Measurements from ENCODE around the gene TNKS1BP1. TPM values are rescaled to one million over a fixed set of nuclear protein-coding genes. Genes with fewer than 3 reads are reported as not detected.
A peak's percentile ranks its signal among the peaks of the same experiment; 100 is the strongest.

TNKS1BP1 gene
- total RNA-seq, 4 donors from 2014 or later, result 52.3 to 106 (median 85.2) TPM

DNA sequence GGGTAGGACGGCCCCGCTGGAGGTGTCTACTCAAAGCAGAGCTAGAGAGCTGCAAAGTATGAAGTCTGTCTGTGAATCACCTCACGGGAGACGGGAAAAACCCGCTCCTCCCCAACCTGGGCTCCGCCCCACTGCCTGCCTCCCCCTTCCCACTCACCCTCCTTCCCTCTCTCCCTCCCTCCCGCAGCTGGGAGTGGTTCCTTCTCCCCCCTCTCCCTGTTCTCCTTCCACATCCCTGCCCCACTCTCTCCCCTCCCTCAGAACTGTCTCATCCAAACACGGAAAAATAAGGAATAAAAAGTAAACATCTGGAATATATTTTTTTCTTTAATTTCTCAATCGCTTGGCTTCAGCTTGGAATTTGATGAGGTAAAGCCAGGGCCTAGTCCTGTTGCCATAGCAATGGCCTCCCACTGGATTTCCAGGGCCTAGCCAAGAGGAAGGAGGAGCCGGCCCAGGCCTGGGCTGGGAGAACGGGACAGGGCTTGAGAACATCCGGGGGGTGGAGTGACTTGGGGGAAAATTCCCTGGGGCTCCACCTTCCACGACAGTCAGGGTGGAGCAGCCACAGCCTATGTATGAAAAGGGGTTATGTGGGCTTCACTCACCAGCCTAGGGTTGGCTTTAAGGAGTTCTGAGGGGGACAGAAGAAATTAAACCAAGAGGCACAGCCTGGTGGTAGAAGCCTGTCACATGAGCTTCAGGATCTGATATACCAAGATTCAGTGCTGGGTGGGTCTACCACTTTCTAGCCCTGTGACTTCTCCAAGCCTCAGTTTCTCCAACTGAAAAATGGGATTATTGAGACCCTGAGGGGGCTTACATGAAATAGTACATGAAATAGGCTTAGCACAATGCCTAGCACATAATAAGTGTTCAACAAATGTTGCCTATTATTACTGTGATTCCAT lies 2.2 kb downstream of the TNKS1BP1 start:
- Histone ChIP-seq H3K9me3 (no peaks in the 10 kb centered on the region), H3K4me1 (peaks cover 63 to 74% of the 10 kb centered on the region in 2 donors), H3K27me3 (no peaks in the 10 kb centered on the region), H3K4me3 (replicated peaks in 1 of 3) (peak overlapping the region in 1 of 3 donors; percentile 87), H3K27ac (peak overlapping the region; percentile 74 to 99 (median 97)), H3K36me3 (peaks cover 14 to 20% of the 10 kb centered on the region in 2 donors)
- TF ChIP-seq, protein P1, sequence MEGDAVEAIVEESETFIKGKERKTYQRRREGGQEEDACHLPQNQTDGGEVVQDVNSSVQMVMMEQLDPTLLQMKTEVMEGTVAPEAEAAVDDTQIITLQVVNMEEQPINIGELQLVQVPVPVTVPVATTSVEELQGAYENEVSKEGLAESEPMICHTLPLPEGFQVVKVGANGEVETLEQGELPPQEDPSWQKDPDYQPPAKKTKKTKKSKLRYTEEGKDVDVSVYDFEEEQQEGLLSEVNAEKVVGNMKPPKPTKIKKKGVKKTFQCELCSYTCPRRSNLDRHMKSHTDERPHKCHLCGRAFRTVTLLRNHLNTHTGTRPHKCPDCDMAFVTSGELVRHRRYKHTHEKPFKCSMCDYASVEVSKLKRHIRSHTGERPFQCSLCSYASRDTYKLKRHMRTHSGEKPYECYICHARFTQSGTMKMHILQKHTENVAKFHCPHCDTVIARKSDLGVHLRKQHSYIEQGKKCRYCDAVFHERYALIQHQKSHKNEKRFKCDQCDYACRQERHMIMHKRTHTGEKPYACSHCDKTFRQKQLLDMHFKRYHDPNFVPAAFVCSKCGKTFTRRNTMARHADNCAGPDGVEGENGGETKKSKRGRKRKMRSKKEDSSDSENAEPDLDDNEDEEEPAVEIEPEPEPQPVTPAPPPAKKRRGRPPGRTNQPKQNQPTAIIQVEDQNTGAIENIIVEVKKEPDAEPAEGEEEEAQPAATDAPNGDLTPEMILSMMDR (IDR thresholded peaks at IDR 0.05), result peak in 1 of 6 experiments; percentile 16
- TF ChIP-seq POLR2A (IDR thresholded peaks at IDR 0.05), result peak in 1 of 2 donors; percentile 64
- WGBS, 2 donors, result 9 to 12% methylated on average over 13 of the region's 13 CpGs
- peak; percentile 95 to 96 for DNase-seq
- intact Hi-C loops (cut with DNase I), result no loop called here

DNA sequence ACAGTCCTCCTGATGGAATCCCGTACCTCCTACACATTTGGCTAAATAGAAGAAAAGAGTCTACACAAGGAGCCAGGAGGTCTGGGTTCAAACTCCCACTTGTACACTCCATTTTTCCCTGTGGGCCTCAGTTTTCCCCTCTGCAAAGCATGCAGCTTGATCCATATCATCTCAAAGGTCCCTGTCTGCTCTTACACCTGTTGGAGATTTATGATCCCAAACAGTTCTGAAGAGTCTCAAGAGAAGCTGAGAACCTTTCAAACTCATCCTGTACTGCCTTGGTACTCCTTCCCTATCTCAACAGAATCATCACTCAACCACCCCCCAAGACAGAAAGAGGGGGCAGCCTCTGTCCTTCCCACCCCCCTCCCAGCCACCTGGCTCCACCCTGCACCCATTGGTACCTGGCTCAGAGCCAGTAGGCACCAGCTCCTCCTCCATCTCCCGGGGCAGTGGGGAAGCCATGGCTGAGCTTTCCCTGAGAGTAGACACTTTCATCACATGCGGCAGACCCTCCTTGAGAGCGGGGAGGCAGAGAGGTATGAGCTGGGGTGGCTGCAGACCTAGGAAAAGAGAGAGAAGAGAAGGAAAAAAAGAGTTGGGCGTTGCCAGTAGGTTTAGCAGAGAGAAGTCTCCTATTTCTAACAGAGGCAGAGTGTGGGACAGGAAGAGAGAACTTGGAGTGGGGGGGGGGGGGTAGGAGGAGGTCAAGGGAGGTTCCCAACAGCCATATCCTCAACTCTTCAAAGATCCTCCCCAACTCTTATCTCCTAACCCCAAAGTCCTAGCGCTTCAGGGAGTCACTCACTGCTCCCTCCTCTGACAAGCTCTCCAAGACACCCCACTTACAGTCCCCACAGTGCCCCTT lies 3.1 kb downstream of the TNKS1BP1 start:
- Histone ChIP-seq H3K4me3 (replicated peaks in 1 of 3) (peak overlapping the region in 1 of 3 donors; percentile 87), H3K4me1 (peaks cover 66 to 79% of the 10 kb centered on the region in 2 donors), H3K27me3 (no peaks in the 10 kb centered on the region), H3K9me3 (no peaks in the 10 kb centered on the region), H3K36me3 (peaks cover 18 to 19% of the 10 kb centered on the region in 2 donors), H3K27ac (peak overlapping the region; percentile 74 to 99 (median 97))
- TF ChIP-seq, protein P1 (IDR thresholded peaks at IDR 0.05), result no peak
- no peak for TF ChIP-seq POLR2A (IDR thresholded peaks at IDR 0.05)
- peak; percentile 53 to 63 for DNase-seq
- WGBS, 2 donors, result 16 to 27% methylated on average over 6 of the region's 6 CpGs
- intact Hi-C loops (cut with DNase I), result no loop called here

DNA sequence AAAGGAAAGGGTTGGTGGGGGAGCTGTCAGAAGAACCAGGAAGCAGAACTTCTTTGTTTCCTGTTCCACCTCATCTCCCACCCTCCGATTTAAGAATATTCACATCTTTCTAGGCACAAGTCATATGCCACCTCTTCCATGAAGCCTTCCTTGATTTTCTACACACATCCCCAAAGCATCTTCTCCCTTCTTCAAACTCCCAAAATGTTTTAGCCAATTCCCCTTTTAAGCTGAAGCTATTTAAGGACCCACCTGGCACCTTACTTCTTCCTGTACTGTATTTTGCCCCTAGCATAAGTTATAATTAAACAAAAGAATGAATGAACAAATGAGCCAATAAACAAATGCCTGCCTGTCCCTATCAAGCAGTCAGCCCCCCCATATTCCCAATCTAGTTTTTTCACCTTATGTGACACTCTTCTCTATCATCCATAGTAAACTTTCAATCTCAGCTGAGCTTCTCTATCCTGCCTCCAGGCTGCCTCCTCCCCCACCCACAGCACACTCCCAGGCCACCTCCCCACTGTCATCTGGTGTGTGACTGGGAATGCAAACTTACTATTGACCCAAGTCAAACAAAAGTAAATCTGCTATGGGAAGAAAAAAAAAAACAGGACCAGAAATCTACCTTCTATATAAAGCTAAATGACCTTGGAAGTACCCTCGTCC lies 3.9 kb downstream of the TNKS1BP1 start:
- no peak for TF ChIP-seq POLR2A (IDR thresholded peaks at IDR 0.05)
- TF ChIP-seq, protein P1 (IDR thresholded peaks at IDR 0.05), result no peak
- peak in 1 of 2 donors; percentile 50 for DNase-seq
- Histone ChIP-seq H3K4me3 (replicated peaks in 1 of 3) (no peak overlapping the region), H3K27me3 (no peaks in the 10 kb centered on the region), H3K27ac (peak overlapping the region; percentile 0 to 99 (median 97)), H3K9me3 (no peaks in the 10 kb centered on the region), H3K36me3 (peaks cover 19% of the 10 kb centered on the region in 2 donors), H3K4me1 (peaks cover 62 to 79% of the 10 kb centered on the region in 2 donors)
- intact Hi-C loops (cut with DNase I), result no loop called here
- 74 to 83% methylated on average over 2 of the region's 2 CpGs for WGBS, 2 donors

DNA sequence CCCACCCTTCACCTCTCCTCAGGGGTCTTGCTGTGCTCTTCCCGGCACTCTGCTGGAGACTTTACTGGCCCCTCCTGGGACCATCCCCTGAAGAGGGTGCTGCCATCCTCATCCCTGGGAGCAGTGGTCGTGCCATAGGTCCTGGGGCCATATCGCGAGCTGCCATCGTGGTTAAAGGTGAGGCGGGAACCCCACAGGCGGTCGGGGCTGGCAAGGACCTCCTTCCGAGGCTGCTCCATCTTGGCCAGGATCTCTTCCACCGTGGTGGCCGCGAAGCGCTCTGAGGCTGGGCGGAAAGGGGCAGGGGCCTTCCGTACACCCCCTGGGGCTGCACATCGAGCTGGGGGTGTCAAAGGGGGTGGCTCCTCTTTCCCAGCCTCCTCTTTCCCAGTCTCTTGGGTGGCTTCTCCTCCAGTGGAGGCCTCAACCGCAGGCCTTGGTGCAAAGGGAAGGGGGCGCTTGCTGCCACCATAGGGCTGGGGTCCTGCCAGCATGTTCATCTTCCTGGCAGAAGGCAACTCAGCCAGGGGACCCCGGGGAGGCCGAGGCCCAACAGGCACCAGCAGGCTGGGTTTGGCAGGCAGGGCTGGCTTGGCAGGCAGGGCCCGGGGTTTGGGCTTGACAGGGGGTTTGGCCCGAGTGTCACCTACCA lies 4.6 kb downstream of the TNKS1BP1 start:
- Histone ChIP-seq H3K27me3 (no peaks in the 10 kb centered on the region), H3K4me1 (peaks cover 62 to 80% of the 10 kb centered on the region in 2 donors), H3K27ac (peak overlapping the region in 1 of 3 donors; percentile 99), H3K36me3 (peaks cover 19 to 25% of the 10 kb centered on the region in 2 donors), H3K4me3 (replicated peaks in 1 of 3) (no peak overlapping the region), H3K9me3 (no peaks in the 10 kb centered on the region)
- intact Hi-C loops (cut with DNase I), result no loop called here
- 91 to 95% methylated on average over 6 to 18 of the region's 22 CpGs for WGBS, 2 donors
- no peak for DNase-seq
- TF ChIP-seq POLR2A (IDR thresholded peaks at IDR 0.05), result no peak
- TF ChIP-seq, protein P1 (IDR thresholded peaks at IDR 0.05), result no peak

Measured in thyroid gland (tissue), 4 donors.